ENCODE results near the gene UTS2B.

UTS2B gene

GRCh38 chr3:191259486-191259885 lies 70.8 kb downstream of the UTS2B start:
- Histone ChIP-seq H3K4me1 (no peaks in the 10 kb centered on the region), H3K9me3 (no peaks in the 10 kb centered on the region), H3K4me3 (ENCODE audit: low read depth, low read length) (no peak overlapping the region), H3K27me3 (peaks cover 3% of the 10 kb centered on the region), H3K36me3 (no peaks in the 10 kb centered on the region)
- no peak for DNase-seq
- no peak for TF ChIP-seq CTCF (IDR thresholded peaks at IDR 0.05; ENCODE audit: low read depth, low read length)

DNA sequence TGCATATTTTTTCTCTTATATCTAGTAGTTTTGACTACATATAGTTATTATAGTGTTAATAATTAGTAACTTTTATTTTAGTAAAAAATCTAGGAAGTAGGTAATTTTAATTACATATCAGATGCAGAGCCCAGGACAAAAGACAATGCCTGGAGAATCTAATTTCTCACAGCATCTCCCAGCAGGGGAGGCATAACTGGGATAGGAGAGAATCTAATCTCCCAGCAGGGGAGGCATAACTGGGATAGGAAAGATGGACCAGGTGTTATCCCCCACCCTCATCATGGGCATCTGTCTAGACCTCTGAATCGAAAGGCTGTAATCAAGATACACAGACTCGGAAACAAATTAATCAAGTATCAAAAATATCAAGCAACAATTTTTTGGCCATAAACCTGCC lies 73.0 kb downstream of the UTS2B start:
- H3K4me3 ChIP-seq (ENCODE audit: low read depth, low read length) = no peak overlapping the region
- no peaks in the 10 kb centered on the region; the same call in none of the 2 replicates for H3K27me3 ChIP-seq
- H3K9me3 ChIP-seq = no peaks in the 10 kb centered on the region
- no peaks in the 10 kb centered on the region for H3K36me3 ChIP-seq
- H3K4me1 ChIP-seq = no peaks in the 10 kb centered on the region
- no peak for TF ChIP-seq CTCF (IDR thresholded peaks at IDR 0.05; ENCODE audit: low read depth, low read length)
- DNase-seq = no peak

GRCh38 chr3:191256405-191256804 lies 73.9 kb downstream of the UTS2B start:
- Histone ChIP-seq H3K4me3 (ENCODE audit: low read depth, low read length) (no peak overlapping the region), H3K9me3 (no peaks in the 10 kb centered on the region), H3K36me3 (no peaks in the 10 kb centered on the region), H3K4me1 (no peaks in the 10 kb centered on the region), H3K27me3 (no peaks in the 10 kb centered on the region; the same call in 1 of the 2 replicates)
- TF ChIP-seq CTCF (IDR thresholded peaks at IDR 0.05; ENCODE audit: low read depth, low read length) = no peak
- no peak for DNase-seq

- Histone ChIP-seq H3K4me3 (ENCODE audit: low read depth, low read length) (no peak overlapping the region), H3K9me3 (no peaks in the 10 kb centered on the region), H3K4me1 (no peaks in the 10 kb centered on the region), H3K27me3 (no peaks in the 10 kb centered on the region; the same call in 1 of the 2 replicates), H3K36me3 (no peaks in the 10 kb centered on the region)
- no peak for TF ChIP-seq CTCF (IDR thresholded peaks at IDR 0.05; ENCODE audit: low read depth, low read length)
- no peak for DNase-seq
These were observed 75.2 kb downstream of the UTS2B start for GRCh38 chr3:191255156-191255555.

DNA sequence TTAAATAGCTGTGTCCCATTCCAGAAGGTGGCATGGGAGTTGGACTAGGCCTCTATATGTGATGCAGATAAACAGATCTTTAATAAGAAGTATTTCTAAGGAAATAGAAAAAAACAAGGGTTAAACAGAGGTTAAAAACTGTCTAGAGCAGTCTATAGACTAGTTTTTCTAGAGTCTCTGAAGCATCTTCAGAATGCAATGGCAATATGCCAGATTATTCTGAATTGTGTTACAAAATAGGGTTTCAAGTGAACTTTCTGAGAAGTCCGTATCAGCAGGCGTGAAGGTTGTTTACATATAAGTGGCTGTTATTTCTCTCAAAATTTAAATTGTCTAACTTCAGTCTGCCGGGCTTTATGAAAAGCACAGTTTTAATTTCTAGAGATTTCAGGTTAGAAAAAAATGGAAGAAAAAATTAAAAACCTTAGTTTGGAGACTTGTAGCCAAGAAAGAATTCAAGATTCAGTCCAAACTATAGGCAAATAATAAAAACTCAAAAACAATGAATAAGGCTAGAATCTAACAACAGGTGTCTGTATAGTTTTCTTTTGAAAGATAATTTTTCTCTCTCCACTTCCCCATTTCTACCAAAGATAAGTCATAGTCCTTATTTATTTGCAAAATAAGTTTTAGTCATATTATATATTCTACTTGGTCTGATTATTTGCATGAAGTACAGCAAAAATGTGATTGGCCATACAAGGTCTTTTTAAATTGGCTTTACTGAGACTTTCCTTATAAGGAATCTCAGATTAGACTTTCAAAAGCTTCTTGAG lies 76.0 kb downstream of the UTS2B start:
- H3K36me3 ChIP-seq = no peaks in the 10 kb centered on the region
- TF ChIP-seq CTCF (IDR thresholded peaks at IDR 0.05; ENCODE audit: low read depth, low read length) = no peak
- no peak for DNase-seq
- H3K27me3 ChIP-seq = no peaks in the 10 kb centered on the region
- no peak overlapping the region for H3K4me3 ChIP-seq (ENCODE audit: low read depth, low read length)
- H3K4me1 ChIP-seq = no peaks in the 10 kb centered on the region
- H3K9me3 ChIP-seq = no peaks in the 10 kb centered on the region

DNA sequence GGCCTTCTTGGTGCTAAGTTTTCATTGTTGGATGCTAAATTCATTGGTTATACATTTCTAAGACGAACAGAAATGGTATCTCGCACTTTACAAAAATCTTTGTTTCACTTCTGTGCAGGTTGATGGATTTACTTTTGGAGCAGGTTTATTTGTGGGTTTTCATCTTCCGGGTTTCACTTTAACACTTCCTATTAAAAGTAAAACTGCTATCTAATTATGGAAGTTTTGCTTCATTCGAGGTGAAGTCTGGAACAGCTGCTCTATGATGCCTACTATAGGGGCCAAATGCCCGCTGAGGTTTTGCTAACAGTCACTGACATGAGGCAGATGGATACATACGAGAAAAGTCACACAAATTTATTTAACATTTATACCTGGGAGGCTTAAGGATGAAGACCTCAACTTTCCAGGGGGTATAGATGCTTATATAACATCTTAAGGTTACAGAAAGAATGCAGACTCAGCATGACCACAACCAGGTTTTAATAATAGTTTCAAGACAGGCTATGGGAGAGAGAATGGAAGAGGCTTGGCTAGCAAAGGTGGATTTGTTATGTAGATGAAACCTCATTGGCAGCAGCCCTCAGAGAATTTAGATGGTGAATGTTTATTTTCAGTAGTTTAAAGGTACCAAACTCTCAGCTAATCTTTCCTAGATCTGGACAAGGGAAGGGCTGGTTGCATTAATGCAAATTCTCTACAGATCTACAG lies 77.1 kb downstream of the UTS2B start:
- TF ChIP-seq CTCF (IDR thresholded peaks at IDR 0.05; ENCODE audit: low read depth, low read length) = no peak
- no peaks in the 10 kb centered on the region for H3K4me1 ChIP-seq
- no peaks in the 10 kb centered on the region for H3K9me3 ChIP-seq
- H3K27me3 ChIP-seq = no peaks in the 10 kb centered on the region
- H3K36me3 ChIP-seq = no peaks in the 10 kb centered on the region
- H3K4me3 ChIP-seq (ENCODE audit: low read depth, low read length) = no peak overlapping the region
- DNase-seq = no peak
